GM19467 (cell line): Measurements from ENCODE around the gene SLC7A6OS.

Experiments
- ATAC-seq: cut with Tn5 transposase; IDR thresholded peaks from one replicate; pipeline ENCODE4 v1.9.1; 2021; ENCODE audit warnings: mild to moderate bottlenecking, moderate library complexity; ENCODE audit not compliant: unreplicated experiment

The SLC7A6OS gene

GRCh38 chr16:68257906-68258800 lies 52.6 kb downstream of the SLC7A6OS start:
- ATAC-seq: no peak

DNA sequence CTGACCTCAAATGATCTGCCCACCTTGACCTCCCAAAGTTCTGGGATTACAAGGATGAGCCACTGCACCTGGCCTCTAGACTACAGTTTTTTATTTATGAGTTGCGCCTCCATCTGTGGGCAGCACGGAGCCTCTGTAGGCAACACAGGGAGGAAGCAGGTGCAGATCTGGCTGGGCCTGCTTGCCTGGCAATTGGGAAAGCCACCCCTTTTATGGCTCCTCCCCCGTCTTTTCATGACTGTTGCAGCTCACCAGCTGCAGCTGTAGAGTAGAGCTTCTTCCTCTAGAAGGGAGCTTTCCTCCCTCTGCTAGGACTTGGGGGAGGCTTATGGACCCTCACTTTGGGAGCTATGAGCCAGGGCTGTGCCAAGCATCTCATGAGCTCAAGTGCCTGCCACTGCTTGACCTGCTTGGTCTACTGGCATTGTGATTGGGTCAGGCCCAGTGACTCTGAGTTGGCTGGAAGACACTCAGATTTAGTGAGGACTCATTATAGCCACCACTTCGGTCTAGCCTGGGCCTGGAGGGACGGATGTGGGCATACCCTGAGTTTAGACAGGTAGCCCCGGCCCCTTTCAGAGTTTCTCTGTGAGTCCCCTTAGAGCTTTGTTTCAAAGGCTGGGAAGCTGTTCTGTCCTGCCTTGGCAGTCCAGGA lies 53.4 kb downstream of the SLC7A6OS start:
- ATAC-seq: no peak

DNA sequence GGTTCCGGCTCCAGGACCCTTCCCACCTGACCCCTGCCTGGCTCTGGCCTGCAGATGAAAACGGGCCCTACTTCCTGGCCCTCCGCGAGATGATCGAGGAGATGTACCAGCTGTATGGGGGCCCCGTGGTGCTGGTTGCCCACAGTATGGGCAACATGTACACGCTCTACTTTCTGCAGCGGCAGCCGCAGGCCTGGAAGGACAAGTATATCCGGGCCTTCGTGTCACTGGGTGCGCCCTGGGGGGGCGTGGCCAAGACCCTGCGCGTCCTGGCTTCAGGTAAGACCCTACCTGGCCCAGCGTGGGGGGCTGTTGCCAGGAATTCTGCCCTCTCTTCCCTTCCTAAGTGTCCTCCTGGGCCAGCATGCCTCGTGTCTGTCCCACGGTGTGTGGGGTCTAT lies 55.0 kb downstream of the SLC7A6OS start:
- ATAC-seq: no peak

DNA sequence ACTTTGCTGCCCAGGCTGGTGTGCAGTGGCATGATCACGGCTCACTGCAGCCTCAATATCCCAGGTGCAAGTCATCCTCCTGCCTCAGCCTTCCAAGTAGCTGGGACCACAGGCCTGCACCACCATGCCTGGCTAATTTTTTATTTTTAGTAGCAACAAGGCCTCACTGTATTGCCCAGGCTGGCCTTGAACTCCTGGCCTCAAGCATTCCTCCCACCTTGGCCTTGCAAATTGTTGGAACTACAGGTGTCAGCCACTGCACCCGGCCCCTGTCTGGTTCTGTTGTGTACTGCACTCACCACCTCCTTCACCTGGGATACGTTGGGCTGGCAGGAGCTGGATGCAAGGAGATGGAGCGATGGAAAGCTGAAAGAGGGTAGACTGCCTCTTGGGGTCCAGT lies 57.0 kb downstream of the SLC7A6OS start:
- no peak for ATAC-seq

DNA sequence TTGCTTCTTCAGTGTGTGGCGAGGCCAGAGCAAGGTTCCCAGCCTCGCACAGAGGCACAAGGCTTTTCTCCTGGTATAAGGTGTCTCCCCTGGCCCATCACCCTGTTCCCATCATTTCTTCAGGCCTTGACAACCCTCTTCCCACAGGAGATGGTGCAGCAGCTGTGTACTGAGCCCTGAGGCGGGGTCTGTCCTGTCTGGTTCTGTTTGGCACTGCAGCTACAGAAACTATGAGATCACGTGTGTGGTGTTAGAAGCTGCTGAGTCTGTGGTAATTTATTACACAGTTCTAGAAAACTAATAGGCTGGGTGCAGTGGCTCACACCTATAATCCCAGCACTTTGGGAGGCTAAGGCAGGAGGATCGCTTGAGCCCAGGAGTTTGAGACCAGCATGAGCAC lies 58.4 kb downstream of the SLC7A6OS start:
- no peak for ATAC-seq

DNA sequence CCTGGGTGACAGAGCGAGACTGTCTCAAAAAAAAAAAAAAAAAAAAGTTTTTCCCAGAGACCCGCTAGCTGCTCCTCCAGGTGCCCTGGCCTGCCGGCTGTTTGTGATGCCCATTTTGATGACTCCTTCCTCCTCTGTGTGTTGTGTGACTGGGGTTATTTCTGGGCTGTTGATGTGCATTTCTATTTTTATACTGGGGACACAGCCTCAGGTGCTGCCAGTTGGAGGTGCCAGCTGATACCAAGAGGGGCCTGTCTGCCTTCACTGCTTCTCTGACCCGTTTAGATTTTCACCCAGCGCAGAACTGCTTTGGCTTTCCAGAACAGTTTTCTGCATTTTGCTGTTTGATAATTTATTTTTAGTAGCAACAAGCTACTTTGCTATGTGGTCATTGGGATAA lies 58.9 kb downstream of the SLC7A6OS start:
- no peak for ATAC-seq

DNA sequence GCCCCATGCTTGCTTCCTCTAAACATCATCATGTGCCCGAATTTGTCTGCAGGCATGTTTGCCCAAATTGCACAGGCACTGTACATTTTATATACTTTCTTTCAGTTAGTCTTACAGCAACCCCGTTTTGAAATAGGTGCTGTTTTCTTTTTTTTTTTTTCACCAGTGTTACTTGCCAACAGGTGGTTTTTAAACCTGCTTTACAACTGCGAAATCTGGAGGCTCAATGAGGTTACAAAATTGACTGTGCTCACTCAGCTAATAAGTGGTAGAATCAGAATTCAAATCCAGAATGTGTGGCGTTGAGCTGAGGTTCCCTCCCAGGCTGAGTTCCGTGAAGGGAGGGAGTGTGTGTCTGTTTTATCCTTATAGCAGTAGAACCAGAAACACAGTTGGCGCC lies 59.8 kb downstream of the SLC7A6OS start:
- no peak for ATAC-seq

GRCh38 chr16:68249371-68249770 lies 61.4 kb downstream of the SLC7A6OS start:
- ATAC-seq: no peak
